Activated B cell treated with CpG ODN at 0.5 μM for 24 hours (primary cell): ENCODE measurements around the gene APBB1IP. TPM values are rescaled to one million over a fixed set of nuclear protein-coding genes. Genes with fewer than 3 reads are reported as not detected.
"Not testable (repeated sequence)": the region's sequence is repeated elsewhere in the genome, so short reads cannot be mapped to it uniquely, and the experiment has no call there.

ENCODE experiments used
- ATAC-seq: fragments of 200-7000 bp; cut with Tn5 transposase; one replicate; pipeline ENCODE4 v1.10.0; 2021; ENCODE audit warnings: low read depth, mild to moderate bottlenecking, moderate library complexity
- CTCF ChIA-PET: fragments of 350-600 bp; sonication (Branson Sonifier 250); formaldehyde crosslinking; loops from one replicate; lab custom pipeline; 2021; ENCODE audit warnings: antibody characterized with exemption; lab: Charles Lee
- POLR2A ChIA-PET: fragments of 350-600 bp; sonication (Branson Sonifier 250); formaldehyde crosslinking; loops from one replicate; lab custom pipeline; 2021; ENCODE audit warnings: antibody characterized with exemption; lab: Charles Lee
- DNase-seq: peaks from one replicate; pipeline ENCODE4 v3.0.0; 2022
- H3K27ac Mint-ChIP-seq: one replicate; pipeline ENCODE4 v1.8.0; 2020; ENCODE audit warnings: mixed read lengths
- H3K27me3 Mint-ChIP-seq: one replicate; pipeline ENCODE4 v1.8.0; 2021; ENCODE audit warnings: mixed read lengths
- H3K36me3 Mint-ChIP-seq: one replicate; pipeline ENCODE4 v1.8.0; 2021; ENCODE audit warnings: low read depth, mixed read lengths
- H3K4me1 Mint-ChIP-seq: one replicate; pipeline ENCODE4 v1.8.0; 2021; ENCODE audit warnings: mixed read lengths
- H3K4me3 Mint-ChIP-seq: one replicate; pipeline ENCODE4 v1.8.0; 2020; ENCODE audit warnings: mild to moderate bottlenecking, mixed read lengths
- H3K9me3 Mint-ChIP-seq: one replicate; pipeline ENCODE4 v1.8.0; 2020; ENCODE audit warnings: mixed read lengths
- intact Hi-C: fragments of 100-400 bp; cut with micrococcal nuclease; formaldehyde crosslinking; loops from one replicate; pipeline ENCODE4 v1.15.1; 2024
- total RNA-seq: library from RNA; stranded (reverse); gene quantifications from 2 replicates; pipeline ENCODE4 v1.2.3, GENCODE V29; 2022
- TF ChIP-seq, protein P1 (sequence below): fragments of 200-600 bp; IDR thresholded peaks from one replicate; pipeline ENCODE4 v1.8.0; 2022; ENCODE audit warnings: antibody characterized with exemption, mild to moderate bottlenecking

Gene APBB1IP
- total RNA-seq, 1 donor from 2014 or later, result 85.5 TPM

DNA sequence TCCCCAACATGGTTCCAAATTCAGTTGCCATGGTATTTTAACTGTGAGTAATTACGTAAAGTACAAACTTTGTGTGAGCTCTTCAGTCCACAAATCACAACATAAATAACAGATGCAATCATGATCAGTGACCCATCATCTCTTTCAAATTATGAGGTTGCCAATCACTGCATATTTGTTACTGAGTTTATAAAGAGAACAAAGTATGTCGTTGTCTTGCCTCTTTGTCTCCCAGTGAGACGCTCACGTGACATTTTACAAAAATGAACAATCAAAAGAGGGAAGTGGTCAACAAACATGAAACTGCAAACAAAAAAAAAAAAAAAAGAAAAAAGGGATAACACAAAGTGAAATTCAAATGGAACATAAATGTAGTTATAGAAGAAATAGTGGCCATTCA is 136.6 kb downstream of the APBB1IP start:
- Mint-ChIP-seq H3K4me1 (peaks cover 29% of the 10 kb centered on the region), H3K27me3 (no peaks in the 10 kb centered on the region), H3K4me3 (peak overlapping the region; percentile 51), H3K36me3 (peaks cover 52% of the 10 kb centered on the region), H3K9me3 (peaks cover 23% of the 10 kb centered on the region), H3K27ac (peak overlapping the region; percentile 84)
- ATAC-seq (peak; percentile 78), DNase-seq (no peak)
- ChIA-PET CTCF (no interaction called here), POLR2A (interaction anchor here (0.6 kb wide), 4 partner anchors 646 to 1795 kb away, joined by 3 to 5 read pairs (median 4); no protein-coding TSS in a partner anchor)
- intact Hi-C loops, result loop anchor here (5.0 kb wide), 1 partner anchor 668 kb away; the partner anchor contains the start of gene ACBD5
- TF ChIP-seq, protein P1, sequence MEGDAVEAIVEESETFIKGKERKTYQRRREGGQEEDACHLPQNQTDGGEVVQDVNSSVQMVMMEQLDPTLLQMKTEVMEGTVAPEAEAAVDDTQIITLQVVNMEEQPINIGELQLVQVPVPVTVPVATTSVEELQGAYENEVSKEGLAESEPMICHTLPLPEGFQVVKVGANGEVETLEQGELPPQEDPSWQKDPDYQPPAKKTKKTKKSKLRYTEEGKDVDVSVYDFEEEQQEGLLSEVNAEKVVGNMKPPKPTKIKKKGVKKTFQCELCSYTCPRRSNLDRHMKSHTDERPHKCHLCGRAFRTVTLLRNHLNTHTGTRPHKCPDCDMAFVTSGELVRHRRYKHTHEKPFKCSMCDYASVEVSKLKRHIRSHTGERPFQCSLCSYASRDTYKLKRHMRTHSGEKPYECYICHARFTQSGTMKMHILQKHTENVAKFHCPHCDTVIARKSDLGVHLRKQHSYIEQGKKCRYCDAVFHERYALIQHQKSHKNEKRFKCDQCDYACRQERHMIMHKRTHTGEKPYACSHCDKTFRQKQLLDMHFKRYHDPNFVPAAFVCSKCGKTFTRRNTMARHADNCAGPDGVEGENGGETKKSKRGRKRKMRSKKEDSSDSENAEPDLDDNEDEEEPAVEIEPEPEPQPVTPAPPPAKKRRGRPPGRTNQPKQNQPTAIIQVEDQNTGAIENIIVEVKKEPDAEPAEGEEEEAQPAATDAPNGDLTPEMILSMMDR, result no peak

DNA sequence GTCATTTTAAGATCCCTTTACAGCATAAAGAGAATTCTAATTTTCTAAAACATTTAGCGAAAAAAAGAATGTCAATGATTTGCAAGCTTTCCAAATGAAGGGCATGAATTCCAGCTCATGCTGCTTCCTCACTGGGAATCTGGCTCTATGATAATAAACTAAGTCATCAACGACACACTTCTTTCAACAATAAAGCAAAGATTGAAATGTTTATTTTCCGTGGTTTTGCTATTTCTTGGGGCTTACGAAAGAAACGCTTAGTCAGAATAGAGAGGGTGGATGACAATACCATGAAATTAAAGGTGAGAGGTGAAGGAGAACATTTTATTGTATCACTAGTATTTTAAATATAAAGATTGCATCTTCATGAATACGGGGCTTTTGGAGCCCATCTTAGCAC is 140.2 kb downstream of the APBB1IP start:
- intact Hi-C loops, DNase-seq, POLR2A ChIA-PET, H3K9me3 Mint-ChIP-seq, H3K27ac Mint-ChIP-seq, H3K27me3 Mint-ChIP-seq, H3K4me3 Mint-ChIP-seq, CTCF ChIA-PET, ATAC-seq: not testable (repeated sequence)
- Mint-ChIP-seq H3K4me1 (peaks cover 25% of the 10 kb centered on the region), H3K36me3 (peaks cover 20% of the 10 kb centered on the region)

DNA sequence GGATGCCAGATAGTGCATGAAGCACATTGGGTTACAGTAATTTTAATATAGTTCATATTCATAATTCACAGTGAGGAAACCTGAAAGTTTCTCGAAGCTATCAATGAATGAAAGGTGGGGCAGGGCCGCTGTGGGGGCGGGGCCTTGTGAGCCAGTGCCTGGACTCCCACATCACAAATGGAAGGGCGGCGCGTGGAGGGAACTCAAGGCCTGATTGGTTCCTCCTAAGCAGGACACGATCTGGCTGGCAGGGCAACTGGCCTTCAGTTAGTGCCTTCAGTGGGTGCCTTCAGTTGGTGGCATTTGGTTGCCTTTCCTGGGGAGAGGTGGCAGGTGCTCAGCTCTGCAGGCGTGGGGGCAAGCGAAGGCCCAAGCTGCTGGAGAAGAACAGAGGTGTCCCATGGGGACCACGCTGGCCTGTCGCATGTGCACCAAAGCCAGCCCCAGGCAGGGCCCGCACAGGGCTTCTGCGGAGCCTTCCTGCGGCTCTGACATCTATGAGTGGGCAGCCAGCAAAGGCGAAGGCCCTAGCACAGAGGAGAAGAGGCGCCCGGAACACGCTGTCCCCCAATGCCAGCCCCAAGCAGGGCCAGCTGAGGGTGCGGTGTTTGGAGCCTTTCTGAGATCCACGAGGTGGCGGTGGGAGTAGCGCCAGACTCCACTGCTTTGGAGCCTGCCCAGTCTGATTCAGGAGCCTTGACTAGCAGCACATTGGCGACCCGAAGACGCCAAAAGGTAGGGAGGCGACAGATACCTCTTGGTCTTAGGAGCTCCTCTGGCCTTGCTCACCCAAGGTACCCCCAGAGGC is 141.3 kb downstream of the APBB1IP start:
- no peak for ATAC-seq
- peaks cover 5% of the 10 kb centered on the region for H3K9me3 Mint-ChIP-seq
- intact Hi-C loops, result no loop called here
- no peak overlapping the region for H3K27ac Mint-ChIP-seq
- TF ChIP-seq, protein P1, result no peak
- POLR2A ChIA-PET, result no interaction called here
- no peak overlapping the region for H3K4me3 Mint-ChIP-seq
- CTCF ChIA-PET, result no interaction called here
- no peak for DNase-seq
- H3K27me3 Mint-ChIP-seq, result no peaks in the 10 kb centered on the region
- peaks cover 15% of the 10 kb centered on the region for H3K4me1 Mint-ChIP-seq
- peaks cover 14% of the 10 kb centered on the region for H3K36me3 Mint-ChIP-seq

DNA sequence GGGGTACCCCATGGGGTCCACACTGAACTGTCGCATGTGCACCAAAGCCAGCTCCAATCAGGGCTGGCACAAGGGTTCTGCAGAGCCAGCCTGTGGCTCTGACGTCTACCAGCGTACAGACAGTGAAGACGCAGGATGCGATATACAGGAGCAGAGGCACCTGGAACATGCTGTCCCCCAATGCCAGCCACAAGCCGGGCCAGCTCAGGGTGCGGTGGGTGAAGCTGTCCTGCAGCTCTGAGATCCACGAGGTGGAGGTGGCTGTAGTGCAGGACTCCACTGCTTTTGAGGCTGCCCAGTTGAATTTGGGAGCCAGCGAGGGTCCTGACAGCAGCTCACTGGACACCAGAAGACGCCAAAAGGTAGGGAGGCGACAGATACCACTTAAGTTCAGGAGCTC is 148.1 kb downstream of the APBB1IP start:
- no peak overlapping the region for H3K27ac Mint-ChIP-seq
- POLR2A ChIA-PET, result no interaction called here
- no peak overlapping the region for H3K4me3 Mint-ChIP-seq
- DNase-seq (no peak), ATAC-seq (no peak)
- CTCF ChIA-PET, result no interaction called here
- no peaks in the 10 kb centered on the region for H3K4me1 Mint-ChIP-seq
- no peaks in the 10 kb centered on the region for H3K27me3 Mint-ChIP-seq
- H3K36me3 Mint-ChIP-seq, result peaks cover 38% of the 10 kb centered on the region
- H3K9me3 Mint-ChIP-seq, result no peaks in the 10 kb centered on the region
- TF ChIP-seq, protein P1, result no peak
- intact Hi-C loops, result loop anchor here (5.0 kb wide), 1 partner anchor 351 kb away; no protein-coding TSS in a partner anchor

DNA sequence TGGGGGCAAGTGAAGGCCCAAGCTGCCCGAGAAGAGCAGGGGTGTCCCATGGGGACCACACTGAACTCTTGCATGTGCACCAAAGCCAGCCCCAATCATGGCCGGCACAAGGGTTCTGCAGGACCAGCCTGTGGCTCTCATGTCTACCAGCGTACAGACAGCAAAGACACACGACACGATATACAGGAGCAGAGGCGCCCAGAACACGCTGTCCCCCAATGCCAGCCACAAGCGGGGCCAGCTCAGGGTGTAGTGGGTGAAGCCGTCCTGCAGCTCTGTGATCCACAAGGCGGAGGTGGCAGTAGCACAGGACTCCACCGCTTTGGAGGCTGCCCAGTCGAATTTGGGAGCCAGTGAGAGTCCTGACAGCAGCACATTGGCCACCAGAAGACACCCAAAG is 150.5 kb downstream of the APBB1IP start:
- peaks cover 53% of the 10 kb centered on the region for H3K36me3 Mint-ChIP-seq
- intact Hi-C loops, result loop anchor here (5.0 kb wide), 1 partner anchor 349 kb away; no protein-coding TSS in a partner anchor
- ChIA-PET POLR2A (no interaction called here), CTCF (no interaction called here)
- ATAC-seq, result no peak
- no peaks in the 10 kb centered on the region for H3K4me1 Mint-ChIP-seq
- no peak overlapping the region for H3K4me3 Mint-ChIP-seq
- no peaks in the 10 kb centered on the region for H3K9me3 Mint-ChIP-seq
- DNase-seq, result no peak
- H3K27ac Mint-ChIP-seq, result no peak overlapping the region
- no peaks in the 10 kb centered on the region for H3K27me3 Mint-ChIP-seq
- TF ChIP-seq, protein P1, result no peak

DNA sequence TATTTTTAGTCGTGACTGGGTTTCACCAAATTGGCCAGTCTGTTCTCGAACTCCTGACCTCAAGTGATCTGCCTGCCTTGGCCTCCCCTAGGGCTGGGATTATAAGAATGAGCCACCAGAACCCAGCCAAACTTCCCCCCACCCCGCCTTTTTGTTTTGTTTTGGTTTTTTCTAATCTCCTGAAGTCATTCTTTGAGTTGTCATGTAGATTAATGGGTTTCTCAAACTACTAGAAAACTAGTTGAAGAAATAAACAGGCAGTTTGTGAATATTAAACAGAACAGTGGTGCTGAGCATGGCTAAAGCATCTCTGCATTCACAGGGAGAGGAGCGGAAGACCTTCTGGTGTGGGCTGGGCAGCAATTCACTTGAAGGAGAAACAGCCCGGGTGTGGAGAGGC is 151.7 kb downstream of the APBB1IP start:
- H3K36me3 Mint-ChIP-seq, result peaks cover 55% of the 10 kb centered on the region
- CTCF ChIA-PET, DNase-seq, H3K9me3 Mint-ChIP-seq, POLR2A ChIA-PET, ATAC-seq, H3K27ac Mint-ChIP-seq, H3K27me3 Mint-ChIP-seq, H3K4me1 Mint-ChIP-seq, H3K4me3 Mint-ChIP-seq: not testable (repeated sequence)
- intact Hi-C loops, result loop anchor here (5.0 kb wide), 1 partner anchor 347 kb away; no protein-coding TSS in a partner anchor
